Calu3 (cell line): ENCODE results near the gene RAI1. TPM values are rescaled to one million over a fixed set of nuclear protein-coding genes. Genes with fewer than 3 reads are reported as not detected.

Experiments
- BruUV-seq: library from RNA; stranded (reverse); fragments of 400-500 nt; replicated peaks from 2 replicates; lab custom pipeline; 2021; lab: Mats Ljungman, UMichigan
- CTCF ChIA-PET: fragments of 300-600 bp; sonication (Branson Sonifier 250); formaldehyde crosslinking; loops from one replicate; lab custom pipeline; 2022; ENCODE audit warnings: antibody characterized with exemption; lab: Charles Lee
- DNase-seq: peaks from one replicate; pipeline ENCODE4 v3.0.0; 2022
- H3K27ac Mint-ChIP-seq: one replicate; pipeline ENCODE4 v1.8.0; 2022; ENCODE audit warnings: mixed read lengths; ENCODE audit not compliant: unreplicated experiment
- H3K27me3 Mint-ChIP-seq: one replicate; pipeline ENCODE4 v1.8.0; 2022; ENCODE audit warnings: mixed read lengths; ENCODE audit not compliant: unreplicated experiment
- H3K36me3 Mint-ChIP-seq: one replicate; pipeline ENCODE4 v1.8.0; 2022; ENCODE audit warnings: mild to moderate bottlenecking, moderate library complexity, mixed read lengths; ENCODE audit not compliant: insufficient read depth, unreplicated experiment
- H3K4me1 Mint-ChIP-seq: one replicate; pipeline ENCODE4 v1.8.0; 2022; ENCODE audit warnings: mild to moderate bottlenecking, low read depth, mixed read lengths; ENCODE audit not compliant: unreplicated experiment
- H3K4me3 Mint-ChIP-seq: one replicate; pipeline ENCODE4 v1.8.0; 2022; ENCODE audit warnings: mild to moderate bottlenecking, low read depth, moderate library complexity, mixed read lengths; ENCODE audit not compliant: unreplicated experiment
- H3K9me3 Mint-ChIP-seq: one replicate; pipeline ENCODE4 v1.8.0; 2022; ENCODE audit warnings: low read depth, mixed read lengths; ENCODE audit not compliant: unreplicated experiment
- CTCF ChIP-seq: fragments of 200-600 bp; IDR thresholded peaks from one replicate; pipeline ENCODE4 v1.8.0; 2022; ENCODE audit warnings: antibody characterized with exemption; ENCODE audit not compliant: unreplicated experiment
- intact Hi-C: fragments of 100-400 bp; cut with micrococcal nuclease; formaldehyde crosslinking; loops from one replicate; pipeline ENCODE4 v1.10.0; 2022; ENCODE audit not compliant: unreplicated experiment
- total RNA-seq: library from RNA; stranded (reverse); gene quantifications from 2 replicates; pipeline ENCODE4 v1.2.3, GENCODE V29; 2022

The RAI1 gene
- total RNA-seq, 1 experiment from 2014 or later, result 38.0 TPM

GRCh38 chr17:17722081-17722905 is 41.0 kb downstream of the RAI1 start:
- intact Hi-C loops, result no loop called here
- CTCF ChIA-PET, result no interaction called here
- peaks cover 49% of the 10 kb centered on the region for H3K4me1 Mint-ChIP-seq
- no TSS peak for BruUV-seq
- H3K4me3 Mint-ChIP-seq, result no peak overlapping the region
- H3K36me3 Mint-ChIP-seq, result peaks cover 27% of the 10 kb centered on the region
- no peak for TF ChIP-seq CTCF
- H3K27ac Mint-ChIP-seq, result no peak overlapping the region
- DNase-seq, result no peak
- H3K9me3 Mint-ChIP-seq, result no peaks in the 10 kb centered on the region
- no peaks in the 10 kb centered on the region for H3K27me3 Mint-ChIP-seq

DNA sequence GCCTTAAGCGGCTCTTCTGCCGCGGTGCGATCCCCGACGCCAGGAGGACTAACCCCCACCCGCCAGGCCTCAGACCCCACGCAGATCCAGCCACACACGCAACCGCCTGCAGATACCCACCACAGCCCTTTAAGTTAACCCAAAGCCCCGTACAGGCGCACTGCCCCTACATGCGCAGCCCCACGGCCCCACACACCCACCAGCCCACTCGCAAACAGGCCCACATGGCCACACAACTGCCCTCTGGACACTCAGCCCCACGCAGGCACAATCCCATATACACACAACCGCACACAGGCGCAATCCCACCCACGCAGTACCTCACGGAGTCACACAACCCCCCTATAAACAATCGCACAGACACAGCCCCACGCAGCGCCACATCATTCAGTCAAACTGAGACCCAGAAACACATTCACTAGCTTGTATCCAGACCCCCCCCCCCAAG is 41.7 kb downstream of the RAI1 start:
- Mint-ChIP-seq H3K9me3 (no peaks in the 10 kb centered on the region), H3K27ac (no peak overlapping the region), H3K4me3 (no peak overlapping the region), H3K27me3 (no peaks in the 10 kb centered on the region), H3K36me3 (peaks cover 25% of the 10 kb centered on the region), H3K4me1 (peaks cover 44% of the 10 kb centered on the region)
- CTCF ChIA-PET, result no interaction called here
- intact Hi-C loops, result no loop called here
- no TSS peak for BruUV-seq
- DNase-seq, result no peak
- TF ChIP-seq CTCF, result no peak

DNA sequence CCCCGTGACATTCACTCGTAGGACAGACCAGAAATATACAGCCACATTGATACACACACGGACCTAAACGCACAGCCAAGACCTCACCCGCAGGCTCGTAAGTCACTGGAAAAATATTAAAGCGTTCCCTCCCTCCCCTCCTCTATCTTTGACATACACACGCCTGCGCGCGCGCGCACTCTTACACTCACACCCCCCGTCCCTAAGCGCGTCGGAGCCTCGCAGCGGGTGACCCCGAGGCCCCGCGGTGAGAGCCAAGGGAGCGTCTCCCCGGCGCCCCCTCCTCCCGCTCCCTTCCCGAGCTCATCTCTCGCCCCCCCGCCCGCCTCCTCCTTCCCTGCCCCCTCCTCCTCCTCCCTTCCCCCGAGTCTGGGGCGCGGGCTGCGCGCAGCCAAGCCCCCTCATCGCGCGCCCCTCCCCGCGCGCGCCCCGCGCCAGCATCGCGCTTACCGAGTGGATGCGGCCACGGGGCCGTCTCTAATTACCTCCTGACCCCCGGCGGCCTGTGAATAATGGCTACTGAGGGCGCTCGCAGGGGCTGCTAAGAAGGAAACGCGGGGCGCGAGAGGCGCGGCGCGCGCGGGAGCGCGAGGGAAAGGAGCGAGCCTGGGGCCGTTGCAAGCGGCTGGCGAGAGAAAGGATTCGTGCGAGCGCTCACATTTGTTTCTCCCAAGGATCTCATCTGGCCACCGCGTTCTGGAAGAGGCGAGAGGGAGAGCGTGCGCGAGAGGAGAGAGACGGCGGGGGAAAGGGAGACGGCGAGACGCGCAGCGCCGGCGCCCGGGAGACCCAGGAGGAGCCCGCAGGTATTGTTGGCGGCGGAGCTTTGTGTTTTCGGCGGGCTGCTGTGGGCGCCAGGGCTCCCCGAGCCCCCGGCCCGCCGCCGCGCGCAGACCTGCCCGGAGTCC is 42.4 kb downstream of the RAI1 start:
- no peak for DNase-seq
- Mint-ChIP-seq H3K4me1 (peaks cover 50% of the 10 kb centered on the region), H3K4me3 (no peak overlapping the region), H3K9me3 (no peaks in the 10 kb centered on the region), H3K27me3 (no peaks in the 10 kb centered on the region), H3K27ac (no peak overlapping the region), H3K36me3 (peaks cover 31% of the 10 kb centered on the region)
- no TSS peak for BruUV-seq
- intact Hi-C loops, result no loop called here
- CTCF ChIA-PET, result no interaction called here
- no peak for TF ChIP-seq CTCF

DNA sequence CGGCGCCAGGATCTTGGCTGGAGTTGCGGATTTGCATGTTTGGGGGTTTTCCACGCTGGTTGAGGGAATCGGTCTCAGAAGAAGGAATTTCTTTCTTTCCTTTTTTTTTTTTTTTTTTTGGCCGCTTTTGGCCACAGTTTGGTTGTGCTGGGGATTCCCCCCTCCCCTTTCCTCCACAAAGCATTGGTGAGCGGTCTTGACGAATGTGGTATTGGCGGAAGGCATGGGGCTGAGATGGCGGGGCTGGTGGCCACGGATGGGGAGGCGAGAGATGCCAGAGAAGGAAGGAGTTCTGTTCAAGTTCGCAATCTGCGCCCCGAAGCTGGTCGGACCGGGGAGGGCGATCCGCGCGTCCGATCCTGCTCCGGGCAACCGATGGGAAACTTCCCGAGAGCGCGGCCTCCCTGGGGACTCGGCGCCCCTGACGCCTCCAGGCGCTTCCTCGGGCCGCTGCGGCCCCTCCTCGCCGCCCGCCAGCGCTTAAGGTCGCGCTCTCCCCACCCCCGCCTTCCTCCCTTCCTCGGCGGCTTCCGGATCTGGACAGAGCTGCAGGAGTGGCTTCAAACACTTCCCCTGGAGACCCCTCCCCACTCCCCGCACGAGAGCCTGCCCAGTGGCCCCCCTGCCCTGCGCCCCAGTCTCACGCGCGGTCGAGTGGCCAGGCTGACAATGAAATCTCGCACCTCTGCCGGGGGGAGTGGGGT is 43.2 kb downstream of the RAI1 start:
- TF ChIP-seq CTCF, result no peak
- H3K27me3 Mint-ChIP-seq, result no peaks in the 10 kb centered on the region
- DNase-seq, result no peak
- no TSS peak for BruUV-seq
- intact Hi-C loops, result no loop called here
- peaks cover 45% of the 10 kb centered on the region for H3K4me1 Mint-ChIP-seq
- H3K27ac Mint-ChIP-seq, result no peak overlapping the region
- H3K4me3 Mint-ChIP-seq, result no peak overlapping the region
- H3K9me3 Mint-ChIP-seq, result no peaks in the 10 kb centered on the region
- H3K36me3 Mint-ChIP-seq, result peaks cover 36% of the 10 kb centered on the region
- CTCF ChIA-PET, result no interaction called here
